ENCODE data around the gene GALNT16.
"Not testable (repeated sequence)": the region's sequence is repeated elsewhere in the genome, so short reads cannot be mapped to it uniquely, and the experiment has no call there.

The GALNT16 gene

GRCh38 chr14:69287098-69288010 lies 27.4 kb downstream of the GALNT16 start:
- no peak for DNase-seq

- no peak for DNase-seq
Observed at GRCh38 chr14:69288011-69288771, 28.2 kb downstream of the GALNT16 start.

- no peak for DNase-seq
Observed at GRCh38 chr14:69288956-69289705, 29.2 kb downstream of the GALNT16 start.

GRCh38 chr14:69289811-69290520 lies 30.0 kb downstream of the GALNT16 start:
- no peak for DNase-seq

GRCh38 chr14:69290881-69291280 lies 30.9 kb downstream of the GALNT16 start:
- DNase-seq: not testable (repeated sequence)

GRCh38 chr14:69291396-69291795 lies 31.4 kb downstream of the GALNT16 start:
- no peak for DNase-seq

- no peak for DNase-seq
Observed at GRCh38 chr14:69291891-69292561, 32.1 kb downstream of the GALNT16 start.

GRCh38 chr14:69298131-69299071 lies 38.4 kb downstream of the GALNT16 start:
- no peak for DNase-seq

- DNase-seq: no peak
Observed at GRCh38 chr14:69299286-69300035, 39.5 kb downstream of the GALNT16 start.

GRCh38 chr14:69300601-69301221 lies 40.8 kb downstream of the GALNT16 start:
- no peak for DNase-seq

- DNase-seq: no peak
Observed at GRCh38 chr14:69303086-69303485, 43.1 kb downstream of the GALNT16 start.

- no peak for DNase-seq
Observed at GRCh38 chr14:69312608-69313007, 52.6 kb downstream of the GALNT16 start.

GRCh38 chr14:69313176-69313575 lies 53.2 kb downstream of the GALNT16 start:
- DNase-seq: no peak

GRCh38 chr14:69314327-69314726 lies 54.4 kb downstream of the GALNT16 start:
- DNase-seq: no peak

- no peak for DNase-seq
Observed at GRCh38 chr14:69315301-69315700, 55.3 kb downstream of the GALNT16 start.

- no peak for DNase-seq
Observed at GRCh38 chr14:69316449-69317101, 56.6 kb downstream of the GALNT16 start.

GRCh38 chr14:69317102-69317755 lies 57.3 kb downstream of the GALNT16 start:
- no peak for DNase-seq

- DNase-seq: no peak
Observed at GRCh38 chr14:69317780-69318179, 57.8 kb downstream of the GALNT16 start.

Data from NCI-H1105 (cell line).